Measurements from ENCODE around the gene FKBP3. TPM values are rescaled to one million over a fixed set of nuclear protein-coding genes. Genes with fewer than 3 reads are reported as not detected.
"Not testable (repeated sequence)": the region's sequence is repeated elsewhere in the genome, so short reads cannot be mapped to it uniquely, and the experiment has no call there.

The FKBP3 gene
- total RNA-seq, 4 donors from 2014 or later = 18.6 to 37.7 (median 23.7) TPM

DNA sequence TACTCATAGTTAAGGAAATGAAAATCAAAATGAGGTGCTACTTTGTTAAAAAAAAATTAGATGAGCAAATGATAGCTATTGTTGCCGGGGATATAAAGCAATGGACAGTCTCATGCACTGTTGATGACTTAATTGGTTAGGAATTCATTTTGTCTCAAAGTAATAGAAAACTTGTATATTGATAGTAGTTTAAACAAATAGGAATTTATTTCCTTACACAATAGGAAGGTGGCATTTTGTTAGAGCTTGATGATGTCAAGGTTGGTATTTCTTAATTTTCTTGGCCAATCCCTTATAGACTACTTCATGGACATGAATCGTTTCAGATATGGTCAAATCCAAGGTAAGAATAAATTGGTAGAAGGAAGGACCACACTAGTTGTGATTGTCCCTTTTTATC, 42.6 kb downstream of the FKBP3 start:
- ATAC-seq (ENCODE audit: low FRiP score) = no peak
- TF ChIP-seq, protein P1, sequence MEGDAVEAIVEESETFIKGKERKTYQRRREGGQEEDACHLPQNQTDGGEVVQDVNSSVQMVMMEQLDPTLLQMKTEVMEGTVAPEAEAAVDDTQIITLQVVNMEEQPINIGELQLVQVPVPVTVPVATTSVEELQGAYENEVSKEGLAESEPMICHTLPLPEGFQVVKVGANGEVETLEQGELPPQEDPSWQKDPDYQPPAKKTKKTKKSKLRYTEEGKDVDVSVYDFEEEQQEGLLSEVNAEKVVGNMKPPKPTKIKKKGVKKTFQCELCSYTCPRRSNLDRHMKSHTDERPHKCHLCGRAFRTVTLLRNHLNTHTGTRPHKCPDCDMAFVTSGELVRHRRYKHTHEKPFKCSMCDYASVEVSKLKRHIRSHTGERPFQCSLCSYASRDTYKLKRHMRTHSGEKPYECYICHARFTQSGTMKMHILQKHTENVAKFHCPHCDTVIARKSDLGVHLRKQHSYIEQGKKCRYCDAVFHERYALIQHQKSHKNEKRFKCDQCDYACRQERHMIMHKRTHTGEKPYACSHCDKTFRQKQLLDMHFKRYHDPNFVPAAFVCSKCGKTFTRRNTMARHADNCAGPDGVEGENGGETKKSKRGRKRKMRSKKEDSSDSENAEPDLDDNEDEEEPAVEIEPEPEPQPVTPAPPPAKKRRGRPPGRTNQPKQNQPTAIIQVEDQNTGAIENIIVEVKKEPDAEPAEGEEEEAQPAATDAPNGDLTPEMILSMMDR (IDR thresholded peaks at IDR 0.05) = no peak
- DNase-seq (ENCODE audit: low spot score) = no peak

DNA sequence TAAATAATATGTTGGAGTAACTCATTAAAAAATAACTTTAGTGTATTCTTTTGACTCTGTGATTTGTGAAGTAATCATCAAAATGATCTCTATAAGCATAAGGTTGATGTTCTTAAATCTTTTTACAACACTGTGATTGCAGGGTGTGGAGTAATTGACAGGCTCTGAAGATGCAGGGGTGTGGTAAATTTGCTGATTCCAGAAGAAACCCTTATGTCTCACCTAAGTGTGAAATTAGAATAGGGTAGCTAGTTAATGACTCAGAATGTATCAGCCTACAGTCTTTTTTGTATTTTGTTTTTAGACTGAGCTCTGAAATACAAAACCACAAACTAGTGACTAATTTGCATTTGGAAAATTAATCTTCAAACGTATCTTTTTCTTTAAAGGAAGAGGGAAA, 44.5 kb downstream of the FKBP3 start:
- ATAC-seq (ENCODE audit: low FRiP score) (peak; percentile 59), DNase-seq (ENCODE audit: low spot score) (no peak)
- TF ChIP-seq, protein P1 (IDR thresholded peaks at IDR 0.05) = no peak

DNA sequence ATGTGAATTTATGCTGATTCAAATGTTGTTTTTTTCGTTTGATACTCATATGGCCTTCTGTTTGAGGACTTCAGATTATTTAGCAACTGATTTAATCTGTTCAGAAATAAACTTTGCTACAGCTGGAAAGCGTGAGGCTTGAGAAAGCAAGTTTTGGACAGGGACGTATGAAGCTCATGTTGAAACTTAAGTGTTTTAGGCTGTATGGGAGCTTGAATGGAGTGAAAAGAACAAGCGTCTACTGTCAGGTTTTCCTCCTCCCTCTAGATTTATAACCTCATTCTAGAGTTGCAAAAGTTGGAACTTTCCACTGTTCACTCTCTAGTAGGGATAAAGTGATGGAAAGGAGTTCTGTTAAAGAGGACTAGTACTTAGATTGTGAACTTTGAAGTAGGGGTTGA, 49.3 kb downstream of the FKBP3 start:
- peak; percentile 66 for ATAC-seq (ENCODE audit: low FRiP score)
- DNase-seq (ENCODE audit: low spot score) = no peak
- TF ChIP-seq, protein P1 (IDR thresholded peaks at IDR 0.05) = no peak

DNA sequence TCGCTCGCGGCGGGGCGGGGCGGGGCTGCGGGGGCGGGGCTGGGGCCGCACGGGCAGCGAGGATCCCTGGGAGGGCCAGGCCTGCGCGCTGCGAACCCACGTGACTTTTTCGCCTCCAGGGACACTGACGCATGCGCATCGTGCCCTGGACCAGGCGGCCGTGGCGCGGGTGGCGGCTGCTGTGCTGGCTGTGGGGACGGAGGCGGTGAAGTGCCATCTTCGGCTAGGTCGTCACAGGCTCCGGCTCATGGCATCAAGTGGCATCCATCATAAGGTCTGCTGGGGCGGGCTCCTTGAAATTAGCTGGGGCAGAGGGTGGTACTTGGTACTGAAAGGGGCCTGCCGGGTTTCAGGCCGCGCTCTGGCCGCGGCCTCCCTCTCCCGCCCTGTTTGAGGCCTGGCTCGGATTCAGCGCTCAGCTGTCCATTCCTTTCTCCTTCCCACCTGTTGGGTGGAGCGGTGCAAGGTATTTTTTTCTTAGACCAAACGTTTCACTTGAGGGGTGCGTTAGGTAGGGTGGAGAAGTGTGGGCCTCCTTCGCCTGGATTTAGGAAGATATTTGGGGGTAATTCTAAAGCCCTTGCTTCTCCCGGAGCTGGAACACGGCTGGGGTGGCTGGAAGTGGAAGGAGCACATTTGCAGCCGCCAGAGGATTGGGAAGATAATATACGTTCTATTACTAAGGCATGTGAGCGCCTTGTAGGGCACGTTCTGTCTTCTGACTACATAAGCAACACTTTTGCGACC, 50.1 kb downstream of the FKBP3 start, which contains the start of gene PRPF39:
TSS of gene PRPF39 (plus strand) at position 141 of the 747 bp plus-strand sequence. CDS start 11,124 bp downstream, outside the sequence.
- TF ChIP-seq, protein P1 (IDR thresholded peaks at IDR 0.05) = no peak

DNA sequence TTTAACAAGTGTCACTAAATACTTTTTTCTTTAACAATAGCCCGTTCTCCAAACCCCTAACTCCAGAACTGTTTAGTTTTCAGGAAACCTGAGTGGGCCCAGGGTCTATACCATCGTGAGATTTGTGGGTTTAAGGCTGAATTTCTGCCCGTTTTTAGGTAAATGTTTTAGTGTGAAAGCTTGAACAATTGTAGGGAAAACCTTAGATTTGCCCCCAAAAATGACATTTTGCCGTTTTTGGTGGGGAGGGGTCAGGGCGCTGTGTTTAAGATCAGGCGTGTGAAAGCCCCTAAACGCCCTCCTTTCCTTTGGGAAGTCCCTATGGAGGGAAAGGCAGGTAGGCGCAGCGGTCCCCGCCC, 50.7 kb downstream of the FKBP3 start:
- ATAC-seq (ENCODE audit: low FRiP score) = no peak
- TF ChIP-seq, protein P1 (IDR thresholded peaks at IDR 0.05) = no peak

More for the DNA sequence above, 50.1 kb downstream of the FKBP3 start, which contains the start of gene PRPF39:
- DNase-seq (ENCODE audit: low spot score) (peak; percentile 88), ATAC-seq (ENCODE audit: low FRiP score) (peak; percentile 98)

DNA sequence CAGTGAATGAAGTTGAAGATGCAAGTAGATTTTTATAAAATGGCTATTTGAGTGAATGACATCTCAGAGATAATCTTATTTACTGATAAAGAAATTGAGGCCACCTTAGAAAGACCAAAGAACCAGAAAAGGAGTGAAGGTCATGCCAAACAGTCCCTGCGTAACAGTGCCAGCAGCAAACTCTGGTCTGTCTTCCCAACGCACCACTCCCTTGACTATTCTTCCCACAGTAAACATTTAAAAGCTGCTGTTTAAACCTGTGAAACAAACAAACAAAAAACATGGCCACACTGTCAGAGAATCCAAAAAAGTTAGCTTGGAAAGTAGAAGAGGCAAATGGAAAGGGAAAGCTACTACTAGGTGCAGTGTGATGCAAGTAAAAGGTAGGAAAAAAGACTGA, 51.9 kb downstream of the FKBP3 start:
- TF ChIP-seq, protein P1 (IDR thresholded peaks at IDR 0.05) = no peak
- DNase-seq (ENCODE audit: low spot score) (no peak), ATAC-seq (ENCODE audit: low FRiP score) (no peak)

More for the DNA sequence above, 50.7 kb downstream of the FKBP3 start:
- no peak for DNase-seq (ENCODE audit: low spot score)

DNA sequence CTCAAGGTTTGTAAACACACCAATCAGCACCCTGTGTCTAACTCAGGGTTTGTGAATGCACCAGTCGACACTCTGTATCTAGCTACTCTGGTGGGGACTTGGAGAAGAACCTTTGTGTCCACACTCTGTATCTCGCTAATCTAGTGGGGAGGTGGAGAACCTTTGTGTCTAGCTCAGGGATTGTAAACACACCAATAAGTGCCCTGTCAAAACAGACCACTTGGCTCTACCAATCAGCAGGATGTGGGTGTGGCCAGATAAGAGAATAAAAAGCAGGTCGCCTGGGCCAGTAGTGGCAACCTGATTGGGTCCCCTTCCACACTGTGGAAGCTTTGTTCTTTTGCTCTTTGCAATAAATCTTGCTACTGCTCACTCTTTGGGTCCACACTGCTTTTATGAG, 53.2 kb downstream of the FKBP3 start:
- ATAC-seq (ENCODE audit: low FRiP score); DNase-seq (ENCODE audit: low spot score): not testable (repeated sequence)

DNA sequence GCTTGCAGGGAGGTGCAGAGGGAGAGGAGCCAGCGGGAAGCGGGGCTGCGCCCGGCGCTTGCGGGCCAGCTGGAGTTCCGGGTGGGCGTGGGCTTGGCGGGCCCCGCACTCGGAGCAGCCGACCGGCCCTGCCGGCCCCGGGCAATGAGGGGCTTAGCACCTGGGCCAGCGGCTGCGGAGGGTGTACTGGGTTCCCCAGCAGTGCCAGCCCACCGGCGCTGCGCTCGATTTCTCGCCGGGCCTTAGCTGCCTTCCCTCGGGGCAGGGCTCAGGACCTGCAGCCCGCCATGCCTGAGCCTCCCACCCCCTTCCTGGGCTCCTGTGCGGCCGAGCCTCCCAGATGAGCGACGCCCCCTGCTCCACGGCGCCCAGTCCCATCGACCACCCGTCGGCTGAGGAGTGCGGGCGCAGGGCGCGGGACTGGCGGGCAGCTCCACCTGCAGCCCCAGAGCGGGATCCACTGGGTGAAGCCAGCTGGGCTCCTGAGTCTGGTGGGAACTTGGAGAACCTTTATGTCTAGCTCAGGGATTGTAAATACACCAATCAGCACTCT, 53.8 kb downstream of the FKBP3 start:
- ATAC-seq (ENCODE audit: low FRiP score); DNase-seq (ENCODE audit: low spot score): not testable (repeated sequence)
